NCI-H2107 (cell line): ENCODE measurements around the gene GRIP2.

Experiments used
- DNase-seq: peaks from one replicate; lab custom pipeline; 2025; lab: John Stamatoyannopoulos, UW

GRIP2 gene

DNA sequence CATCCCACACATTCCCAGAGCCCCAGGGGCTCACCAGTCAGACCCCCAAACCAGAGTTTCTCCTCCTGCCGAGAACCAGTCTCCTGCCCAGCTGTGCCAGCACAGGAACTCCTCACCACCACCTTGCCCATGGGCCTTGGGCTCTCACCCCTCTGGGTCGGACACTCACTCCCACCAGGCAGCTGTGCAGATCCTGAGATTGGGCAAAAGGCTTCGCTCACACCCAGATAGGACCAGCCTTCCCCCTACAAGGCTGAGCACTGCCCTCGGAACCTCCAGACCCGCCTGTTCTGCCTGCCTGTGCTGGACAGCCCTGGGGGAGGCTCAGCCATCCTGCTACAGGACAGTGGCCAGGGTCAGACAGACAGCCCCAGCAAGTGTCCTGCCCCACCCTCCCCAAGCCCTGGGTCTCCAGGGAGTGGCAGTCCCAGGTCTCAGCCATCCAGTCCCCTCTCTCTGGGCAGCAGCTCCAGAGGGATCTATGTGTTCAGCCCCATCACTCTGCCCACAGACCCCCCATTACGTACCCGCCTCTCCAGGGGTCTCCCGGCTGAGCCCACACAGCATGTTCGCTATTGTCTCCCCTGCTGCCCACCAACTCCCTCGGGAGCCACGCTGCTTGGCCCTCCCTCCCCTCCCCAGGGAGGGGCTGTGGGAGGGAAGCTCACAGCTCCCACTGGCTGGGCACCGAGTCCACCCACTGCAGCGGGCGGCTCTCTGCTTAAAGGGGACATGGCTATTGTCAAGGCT, at the start of gene GRIP2:
Gene GRIP2, minus strand, starts transcription at position 601 of the 750 bp plus-strand sequence. Its CDS starts 34 bp downstream, at position 567.
- DNase-seq = no peak

DNA sequence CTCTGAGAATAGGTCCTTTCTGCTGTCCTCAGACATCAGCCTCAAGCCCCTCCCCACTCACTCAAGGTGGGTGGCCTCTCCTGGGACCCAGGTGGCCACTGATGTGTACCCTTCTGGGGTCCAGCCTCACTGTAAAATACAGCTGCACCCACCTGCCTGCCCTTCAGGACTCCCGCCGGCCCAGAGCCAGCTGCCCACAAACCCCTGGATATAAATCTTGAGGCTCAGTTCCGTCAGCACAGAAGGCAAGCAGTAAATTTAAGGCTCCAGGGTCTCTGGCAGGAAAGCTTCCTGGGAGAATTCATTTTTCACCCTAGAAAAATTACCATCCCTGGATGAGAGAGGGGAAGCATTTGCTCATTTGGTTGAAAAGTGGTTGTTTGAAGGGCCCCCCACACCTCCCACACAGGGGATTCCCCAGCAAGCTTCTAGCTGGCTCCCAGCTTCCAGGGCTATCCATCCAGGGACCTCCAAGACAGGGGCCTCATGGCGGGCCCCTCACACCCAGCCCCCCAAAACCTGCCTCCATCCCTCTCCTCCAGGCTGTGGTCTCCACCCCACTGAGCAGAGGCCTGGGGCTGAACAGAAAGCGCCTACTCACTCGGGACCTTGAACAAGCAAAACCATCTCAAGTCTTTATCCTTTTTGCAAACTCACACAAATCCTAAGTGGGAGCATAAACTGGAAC, 48.4 kb upstream of the GRIP2 start:
- no peak for DNase-seq

DNA sequence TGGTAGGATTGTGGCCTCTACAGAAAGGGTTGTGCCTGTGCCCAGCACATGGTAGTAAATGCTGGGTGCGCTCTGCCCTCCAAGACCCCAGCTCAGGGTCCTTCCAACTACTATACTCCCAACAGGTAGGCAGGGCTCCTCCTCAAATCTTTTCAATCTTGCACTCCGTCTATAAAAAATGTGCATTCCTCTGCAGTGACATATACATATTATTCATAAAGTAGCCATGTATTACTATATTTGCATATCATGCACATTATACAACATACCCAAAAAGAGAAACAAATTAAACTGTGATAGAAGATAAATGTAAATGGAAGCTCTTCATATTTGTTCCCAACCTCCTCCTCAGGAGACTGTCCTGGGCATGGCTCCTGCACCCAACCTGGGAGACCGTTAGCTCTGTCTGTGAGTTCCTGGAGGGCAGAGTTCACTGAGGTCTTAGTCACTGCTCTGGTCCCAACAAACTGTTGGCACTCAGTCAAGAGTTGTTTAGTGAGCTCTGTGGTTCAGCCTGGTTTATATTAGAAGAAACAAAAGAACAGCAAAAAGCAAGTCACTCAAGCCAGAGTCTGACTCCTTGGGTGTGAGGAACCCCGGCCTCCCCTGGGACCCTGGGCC, 47.7 kb upstream of the GRIP2 start:
- no peak for DNase-seq

DNA sequence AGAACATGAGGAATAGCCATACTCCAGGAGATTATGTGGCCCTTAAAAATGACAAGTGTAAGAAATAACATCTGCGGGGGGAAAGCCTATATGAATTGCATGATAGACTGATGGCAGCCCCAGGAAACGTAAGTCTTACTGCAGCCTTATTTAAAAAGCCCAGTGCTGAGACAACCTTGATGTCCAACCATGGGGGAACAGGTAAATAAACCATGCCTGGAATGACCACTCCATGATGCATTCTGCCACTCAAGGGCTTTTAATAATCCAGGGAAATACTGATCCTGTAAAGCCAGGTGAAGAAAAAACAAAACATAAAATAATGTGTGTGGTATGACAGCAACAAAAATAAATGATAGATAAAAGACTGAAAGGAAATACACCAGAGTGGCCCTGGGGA, 46.5 kb upstream of the GRIP2 start:
- DNase-seq = no peak

GRCh38 chr3:14583548-14584091, 43.5 kb upstream of the GRIP2 start:
- DNase-seq = no peak

- no peak for DNase-seq
Measured at GRCh38 chr3:14582045-14582410, 41.9 kb upstream of the GRIP2 start.

DNA sequence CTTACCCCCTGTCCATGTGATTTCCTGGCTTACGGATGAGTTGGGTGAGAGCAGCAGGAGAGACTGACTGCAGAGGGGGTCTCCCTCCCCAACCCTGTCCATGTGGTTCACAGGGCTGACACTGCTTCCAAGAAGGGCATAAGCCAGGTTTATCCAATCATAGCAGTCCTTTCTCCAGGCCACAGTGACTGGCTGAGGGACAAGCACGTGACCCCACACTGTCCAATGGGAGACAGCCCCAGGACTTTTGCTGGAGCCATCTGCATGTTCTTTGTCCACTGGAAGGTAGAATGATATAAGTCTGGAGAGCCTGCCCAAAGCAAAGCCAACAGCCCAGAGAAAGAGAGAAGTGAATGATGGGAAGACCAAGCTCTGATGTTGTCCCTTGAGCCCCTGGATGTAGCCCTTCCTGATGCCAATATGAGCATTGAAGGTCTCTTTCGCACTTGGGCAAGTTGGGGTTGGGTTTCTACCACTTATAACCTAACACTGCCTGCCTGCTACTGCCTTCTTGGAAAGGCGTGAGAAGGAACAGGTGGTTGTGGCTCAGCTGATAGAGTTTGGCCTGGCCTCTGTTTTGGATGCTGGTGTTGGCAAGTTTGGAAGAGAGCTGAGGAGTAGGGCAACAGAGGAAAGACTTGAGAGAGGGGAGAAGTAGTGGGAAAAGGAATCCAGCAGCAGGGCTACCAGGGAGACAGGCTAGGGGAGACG, 41.3 kb upstream of the GRIP2 start:
- no peak for DNase-seq

GRCh38 chr3:14577897-14578296, 37.8 kb upstream of the GRIP2 start:
- DNase-seq = no peak

GRCh38 chr3:14576163-14576562, 36.0 kb upstream of the GRIP2 start:
- DNase-seq = no peak

- no peak for DNase-seq
Measured at GRCh38 chr3:14574183-14574582, 34.0 kb upstream of the GRIP2 start.

DNA sequence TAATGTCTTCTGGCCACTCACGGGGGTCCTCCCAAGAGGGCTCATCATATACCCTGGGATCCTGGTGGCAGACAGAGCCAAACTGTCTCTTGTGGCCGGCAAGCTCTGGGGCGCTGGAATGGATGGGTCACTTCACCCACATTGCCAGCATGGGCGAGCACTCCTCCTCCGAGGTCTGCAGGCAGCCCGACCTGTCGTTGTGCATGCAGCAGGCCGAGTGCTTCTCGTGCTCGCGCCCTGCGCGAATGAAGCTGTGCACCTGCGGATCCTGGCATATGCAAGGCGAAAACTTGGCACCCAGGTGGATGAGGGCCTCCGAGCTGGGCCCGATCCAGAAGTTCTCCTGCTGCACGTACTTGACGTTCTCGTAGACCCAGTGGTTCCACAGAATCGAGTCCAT, 33.6 kb upstream of the GRIP2 start:
- no peak for DNase-seq

DNA sequence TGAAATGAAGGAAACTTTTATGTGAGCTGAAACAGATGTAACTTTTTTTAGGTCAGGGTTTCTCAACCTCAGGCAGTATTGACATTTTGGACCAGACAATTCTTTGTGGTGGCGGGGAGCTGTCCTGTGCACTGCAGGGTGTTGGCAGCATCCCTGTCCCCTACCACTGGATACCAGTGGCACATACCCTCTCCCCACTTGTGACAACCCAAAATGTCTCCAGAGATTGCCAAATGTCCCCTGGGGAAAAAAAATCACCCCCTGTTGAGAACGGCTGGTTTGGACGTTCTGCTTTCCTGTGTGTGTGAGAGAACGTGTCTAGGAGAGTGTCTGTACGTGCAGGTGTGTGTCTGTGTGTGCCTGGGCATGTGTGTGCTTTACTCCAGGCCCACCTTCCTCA, 30.7 kb upstream of the GRIP2 start:
- DNase-seq = no peak

GRCh38 chr3:14570089-14570488, 29.9 kb upstream of the GRIP2 start:
- DNase-seq = no peak

GRCh38 chr3:14569474-14570000, 29.4 kb upstream of the GRIP2 start:
- DNase-seq = no peak

- DNase-seq = no peak
Measured at GRCh38 chr3:14568269-14568668, 28.1 kb upstream of the GRIP2 start.

DNA sequence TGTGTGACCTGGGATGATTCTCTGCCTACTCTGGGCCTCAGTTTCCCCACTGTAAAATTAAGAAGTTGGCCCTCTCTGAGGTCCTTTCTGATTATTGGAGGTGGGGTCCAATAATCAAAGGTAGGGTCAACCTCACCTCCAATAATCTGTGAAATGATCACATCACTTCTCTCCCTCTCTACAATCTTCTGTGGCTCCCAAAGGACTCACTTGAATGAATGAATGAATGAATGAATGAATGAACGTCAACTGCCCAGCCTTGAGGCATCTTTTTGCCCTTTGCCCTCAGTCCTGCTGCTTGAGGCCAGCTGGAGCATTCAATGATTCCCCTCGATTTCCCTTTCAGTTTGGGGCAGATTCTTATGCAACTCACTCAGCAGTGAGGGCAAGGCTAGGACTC, 26.7 kb upstream of the GRIP2 start:
- no peak for DNase-seq

DNA sequence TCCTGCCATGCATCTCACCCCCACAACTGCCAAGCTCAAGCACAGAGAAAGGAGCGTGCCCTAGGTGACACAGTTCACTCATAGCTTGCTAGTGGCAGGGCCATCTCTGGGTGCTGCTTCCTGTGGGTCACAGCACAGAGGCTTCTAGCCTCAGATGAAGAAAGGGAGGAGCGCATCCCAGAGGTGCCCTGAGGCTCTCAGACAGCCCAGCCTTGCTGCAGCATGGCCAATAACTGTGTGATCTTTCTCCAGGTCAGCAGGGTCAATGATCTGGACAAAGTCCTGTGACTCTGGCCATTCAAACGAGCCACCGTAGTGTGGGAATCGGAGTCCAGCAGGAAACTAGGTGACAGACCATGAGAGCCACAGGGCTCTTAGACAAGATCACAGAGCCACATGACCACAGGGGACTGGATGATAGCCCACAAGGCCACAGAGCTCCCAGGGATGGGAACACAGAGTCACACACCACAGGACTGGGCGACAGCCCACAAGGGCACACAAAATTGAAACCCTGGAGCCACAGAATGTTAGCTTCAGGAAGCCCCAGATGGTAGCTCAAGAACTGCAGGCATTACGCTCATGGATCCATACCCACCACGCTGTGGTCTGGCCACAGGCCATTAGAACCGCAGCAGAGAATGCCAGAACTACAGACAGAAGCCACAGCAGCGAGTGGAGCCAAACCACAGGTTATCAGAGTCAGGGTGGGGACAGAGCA, 25.9 kb upstream of the GRIP2 start:
- no peak for DNase-seq

DNA sequence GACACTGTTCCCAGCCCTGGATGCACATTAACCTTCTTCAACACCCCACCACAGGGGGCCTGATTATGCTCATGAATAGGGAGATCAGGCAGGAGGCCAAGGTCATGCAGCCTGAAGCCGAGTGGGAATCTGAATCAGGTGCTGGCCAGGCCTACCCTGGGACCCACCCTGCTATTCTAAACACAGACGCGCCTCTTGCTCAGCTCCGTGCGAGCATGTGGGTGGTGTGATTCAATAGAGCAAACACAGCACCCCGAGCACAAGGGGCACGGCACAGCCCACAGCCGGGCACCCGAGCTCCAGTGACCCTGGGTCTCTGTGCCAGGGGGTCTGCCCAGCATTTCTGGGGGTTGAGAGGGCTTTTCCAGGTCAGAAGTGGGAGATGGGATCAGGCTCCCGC, 24.6 kb upstream of the GRIP2 start:
- DNase-seq = no peak

GRCh38 chr3:14563946-14564539, 23.9 kb upstream of the GRIP2 start:
- peak; percentile 40 for DNase-seq

DNA sequence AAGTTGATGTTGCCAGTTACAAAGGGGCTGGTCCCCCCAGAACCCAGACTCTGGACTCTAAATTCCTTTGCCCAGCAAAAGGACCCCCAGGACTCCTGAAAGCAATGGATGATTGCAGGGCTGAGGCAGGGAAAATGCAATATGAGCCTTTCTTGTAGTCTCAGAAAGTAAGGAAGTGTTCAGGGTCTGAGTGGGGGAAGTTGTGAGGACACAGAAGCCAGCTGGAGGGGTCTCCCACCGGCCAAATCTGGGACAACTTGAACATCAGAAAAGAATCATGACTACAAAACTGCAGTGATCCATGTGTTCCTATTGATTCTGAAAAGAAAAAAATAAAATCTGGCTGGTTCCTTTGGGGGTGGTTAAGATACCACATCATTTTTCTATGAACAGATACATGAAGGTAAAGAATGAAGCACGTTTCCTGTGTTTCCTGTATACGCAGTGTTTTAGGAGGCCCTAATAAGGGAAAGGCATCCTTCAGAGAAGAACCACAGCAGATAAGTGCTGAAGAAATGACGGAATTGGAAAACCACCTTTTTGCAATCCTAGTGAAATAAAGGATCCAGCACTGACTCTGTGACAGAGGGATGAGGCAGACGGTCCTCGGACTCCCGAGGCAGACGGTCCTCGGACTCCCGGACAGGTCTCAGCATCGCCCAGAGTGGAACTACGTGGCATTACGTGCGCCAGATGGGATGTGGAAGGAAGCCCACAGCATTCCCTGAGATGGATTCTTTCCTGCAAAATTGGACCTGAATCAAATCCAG, 22.2 kb upstream of the GRIP2 start:
- DNase-seq = no peak
